ENCODE results near the gene SRGAP3. TPM values are rescaled to one million over a fixed set of nuclear protein-coding genes. Genes with fewer than 3 reads are reported as not detected.

Gene SRGAP3
- polyA plus RNA-seq, 1 donor, result 22.3 TPM

GRCh38 chr3:8966820-8967348 lies 282.6 kb downstream of the SRGAP3 start:
- no peak for DNase-seq (ENCODE audit: low read depth)

- DNase-seq (ENCODE audit: low read depth), result no peak
These were observed 283.2 kb downstream of the SRGAP3 start for GRCh38 chr3:8966150-8966819.

- DNase-seq (ENCODE audit: low read depth), result no peak
These were observed 284.7 kb downstream of the SRGAP3 start for GRCh38 chr3:8964436-8965370.

DNA sequence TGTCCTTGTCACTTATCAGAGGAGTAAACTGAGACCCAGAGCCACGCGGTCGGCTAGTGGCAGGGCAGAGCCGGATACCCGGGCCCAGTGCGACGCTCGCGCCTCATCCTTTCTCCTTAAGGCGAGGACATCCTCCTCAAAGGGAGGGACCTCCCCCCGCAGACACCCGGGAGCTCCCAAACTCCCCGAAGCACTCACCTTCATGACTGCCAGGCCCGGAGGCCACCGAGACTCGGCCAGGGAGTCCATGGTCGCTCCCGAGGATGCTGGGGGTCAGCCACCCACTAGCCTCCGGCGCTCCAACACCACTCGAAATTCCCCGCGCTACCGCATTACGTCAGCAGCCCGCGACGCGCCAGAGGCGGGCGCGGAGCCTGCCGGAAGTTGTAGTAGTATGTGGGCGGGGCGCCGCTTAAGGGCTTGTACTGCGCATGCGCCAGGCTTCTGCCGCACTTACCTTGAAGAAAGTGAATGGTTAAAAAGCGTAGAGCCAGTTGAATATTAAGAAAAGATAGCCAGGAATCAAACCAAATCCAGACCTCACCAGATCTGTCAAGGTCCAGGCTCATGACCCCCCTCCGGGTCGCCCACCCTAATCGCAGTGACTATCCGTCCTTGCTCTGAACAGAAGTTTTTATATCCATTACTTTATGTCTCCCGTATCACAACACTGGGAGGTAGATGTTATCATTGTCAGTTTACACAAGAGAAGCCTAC lies 286.2 kb downstream of the SRGAP3 start, which contains the start of gene RAD18:
RAD18 (minus strand) TSS at position 336 of the 717 bp plus-strand sequence; CDS start at position 249, 87 bp downstream.
- peak; percentile 80 for DNase-seq (ENCODE audit: low read depth)

DNA sequence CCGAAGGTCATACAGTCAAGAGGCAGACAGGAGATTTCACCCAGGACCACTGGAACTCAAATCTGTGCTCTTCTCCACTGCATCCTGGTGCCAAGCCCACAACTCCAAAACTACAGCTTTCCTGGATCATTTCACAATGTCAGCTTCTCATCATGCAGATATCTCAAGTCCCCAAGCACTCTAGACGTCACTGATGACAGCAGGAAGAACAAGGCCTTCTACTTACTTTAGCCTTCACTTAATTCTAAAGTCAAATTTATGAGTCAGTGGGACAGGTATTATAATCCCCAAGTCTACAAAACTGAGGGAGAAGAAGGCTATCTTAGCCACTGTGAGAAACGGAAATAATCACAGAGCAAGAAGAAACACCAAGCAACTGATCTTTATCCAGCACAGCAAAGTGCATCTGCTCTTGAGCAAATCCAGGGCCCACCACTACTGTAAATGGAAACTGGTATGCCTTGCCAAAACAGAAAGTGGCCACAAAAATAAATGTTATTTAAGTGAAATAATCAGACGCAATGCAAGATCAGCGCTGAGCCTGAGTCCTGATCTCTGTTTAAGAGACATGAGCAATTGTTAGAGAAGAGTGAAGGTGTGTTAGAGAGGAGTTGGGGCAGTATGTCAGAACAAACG lies 287.1 kb downstream of the SRGAP3 start:
- DNase-seq (ENCODE audit: low read depth), result no peak

DNA sequence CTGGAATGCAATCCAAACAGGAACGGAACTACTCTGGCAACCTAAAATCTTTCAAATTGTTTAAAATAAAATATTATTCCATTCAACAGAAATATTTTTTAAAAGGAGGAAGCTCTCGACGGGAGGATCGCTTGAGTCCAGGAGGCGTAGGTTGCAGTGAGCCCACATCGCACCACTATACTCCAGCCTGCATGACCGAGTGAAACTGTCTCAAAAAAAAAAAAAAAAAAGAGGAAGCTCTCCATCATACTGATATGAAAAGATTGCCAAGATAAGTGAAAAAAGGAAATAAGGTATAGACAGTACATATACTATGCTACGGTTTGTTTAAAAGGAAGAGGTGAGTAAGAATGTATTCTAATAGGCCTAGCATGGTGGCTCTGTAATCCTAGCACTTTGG lies 289.8 kb downstream of the SRGAP3 start:
- DNase-seq (ENCODE audit: low read depth), result no peak

GRCh38 chr3:8954938-8955763 lies 294.3 kb downstream of the SRGAP3 start:
- no peak for DNase-seq (ENCODE audit: low read depth)

DNA sequence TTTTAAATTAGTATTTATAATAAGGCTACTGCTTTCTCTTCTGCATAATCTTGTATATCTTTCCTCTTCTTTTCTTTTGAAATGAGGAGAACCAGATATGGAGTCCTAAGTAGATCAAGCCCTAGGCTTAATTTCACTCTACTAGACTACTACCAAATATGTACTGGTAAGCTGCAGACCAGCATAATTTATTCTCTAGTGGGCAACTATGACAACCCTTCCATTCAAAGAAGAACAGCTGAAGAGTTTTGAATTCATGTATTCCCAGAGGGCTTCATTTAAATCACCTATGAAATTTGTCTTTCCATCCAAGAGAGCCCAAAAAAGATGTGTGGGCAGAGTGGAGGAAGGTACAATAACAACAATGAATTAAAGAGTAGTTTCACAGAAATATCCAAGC lies 296.1 kb downstream of the SRGAP3 start:
- no peak for DNase-seq (ENCODE audit: low read depth)

GRCh38 chr3:8952130-8952529 lies 297.3 kb downstream of the SRGAP3 start:
- no peak for DNase-seq (ENCODE audit: low read depth)

GRCh38 chr3:8945890-8946600 lies 303.4 kb downstream of the SRGAP3 start:
- no peak for DNase-seq (ENCODE audit: low read depth)

GRCh38 chr3:8942746-8943488 lies 306.5 kb downstream of the SRGAP3 start:
- DNase-seq (ENCODE audit: low read depth), result no peak

- DNase-seq (ENCODE audit: low read depth), result no peak
These were observed 307.3 kb downstream of the SRGAP3 start for GRCh38 chr3:8942115-8942514.

DNA sequence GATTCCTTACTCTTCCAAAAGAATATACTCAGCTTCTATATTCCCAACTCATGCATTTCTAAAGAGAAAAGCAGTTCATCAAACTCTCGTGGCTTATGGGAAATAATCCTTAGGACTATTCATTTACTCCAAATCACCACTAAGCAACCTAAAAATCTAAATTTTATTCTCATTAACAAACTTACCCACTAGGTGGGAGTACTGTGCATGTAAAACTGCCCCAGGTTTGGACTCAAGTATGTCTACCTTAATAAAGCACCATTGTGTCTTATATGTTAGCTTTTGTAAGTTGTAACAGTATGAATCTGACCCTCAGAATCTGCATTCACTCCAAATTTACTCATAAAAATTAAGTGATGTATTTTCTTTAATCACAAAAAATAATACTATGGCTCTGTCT lies 311.4 kb downstream of the SRGAP3 start:
- DNase-seq (ENCODE audit: low read depth), result no peak

- DNase-seq (ENCODE audit: low read depth), result no peak
These were observed 312.1 kb downstream of the SRGAP3 start for GRCh38 chr3:8937064-8938020.

- DNase-seq (ENCODE audit: low read depth), result no peak
These were observed 316.9 kb downstream of the SRGAP3 start for GRCh38 chr3:8932507-8932906.

GRCh38 chr3:8931342-8931741 lies 318.1 kb downstream of the SRGAP3 start:
- DNase-seq (ENCODE audit: low read depth), result no peak
